K562 (cell line): ENCODE results near the gene ARHGAP22. TPM values are rescaled to one million over a fixed set of nuclear protein-coding genes. Genes with fewer than 3 reads are reported as not detected.

ENCODE experiments used
- ATAC-seq: fragments of 200-7000 bp; cut with Tn5 transposase; 3 replicates; pipeline ENCODE4 v1.9.1; 2020; ENCODE audit warnings: moderate library complexity
- BruUV-seq: library from RNA; stranded (reverse); fragments of 400-500 nt; replicated peaks from 2 replicates; lab custom pipeline; 2021; lab: Mats Ljungman, UMichigan
- CTCF ChIA-PET: fragments of 300-600 bp; formaldehyde crosslinking; extraction: SDS; loops from one replicate; lab custom pipeline; 2021; ENCODE audit warnings: low intra/inter-chr PET ratio; lab: Yijun Ruan, JAX
- POLR2A ChIA-PET: fragments of 300-600, 350-650 bp; sonication (Branson Sonifier 250); formaldehyde crosslinking; extraction: SDS; loops from one replicate; lab custom pipeline; 2021; ENCODE audit warnings: antibody characterized with exemption, inconsistent platforms; lab: Yijun Ruan, JAX
- DNase-seq, 4 experiments: peaks; one replicate each; pipeline versions ENCODE4 v3.0.0 to v3.0.0-alpha.2; 2011 to 2018; ENCODE audit warnings: low spot score in 3 of 4, mixed read lengths in 3 of 4; ENCODE audit errors: extremely low read depth in 1 of 4
- FAIRE-seq: peaks from 2 replicates; lab custom pipeline; 2011; peaks lifted over from hg19 to GRCh38; lab: Jason Lieb, UNC
- H2AFZ ChIP-seq: 2 replicates; pipeline ENCODE4 v1.6.0; 2011; ENCODE audit warnings: low read depth, low read length, control low read depth, inconsistent platforms
- H3K27ac ChIP-seq: fragments of 200-600 bp; 3 replicates; pipeline ENCODE4 v1.8.0; 2011; ENCODE audit warnings: low read depth, mild to moderate bottlenecking, control low read depth, inconsistent platforms, low read length, moderate library complexity, mixed read lengths; ENCODE audit errors: extremely low read depth
- H3K27me3 ChIP-seq, 2 experiments: fragments of 300-600 bp in 1 of 2; 2 replicates in 1 of 2; 3 replicates in 1 of 2; pipeline versions ENCODE4 v1.6.0 to v1.8.0; 2011; ENCODE audit warnings: inconsistent platforms in 2 of 2, low read length in 2 of 2, mild to moderate bottlenecking in 1 of 2, mixed read lengths in 1 of 2, moderate library complexity in 1 of 2; ENCODE audit not compliant: control insufficient read depth in 2 of 2, insufficient read depth in 2 of 2
- H3K36me3 ChIP-seq: fragments of 300-600 bp; 3 replicates; pipeline ENCODE4 v1.8.0; 2011; ENCODE audit warnings: mild to moderate bottlenecking, low read length, inconsistent platforms; ENCODE audit not compliant: control insufficient read depth, insufficient read depth
- H3K4me1 ChIP-seq, 2 experiments: fragments of 200-600 bp in 1 of 2; replicated peaks in 1 of 2; 2 replicates in 1 of 2; 3 replicates in 1 of 2; pipeline versions ENCODE4 v1.5.1 to v1.8.0; 2011; ENCODE audit warnings: inconsistent platforms in 2 of 2, low read length in 2 of 2, mild to moderate bottlenecking in 1 of 2, mixed read lengths in 1 of 2, moderate library complexity in 1 of 2; ENCODE audit not compliant: control insufficient read depth in 2 of 2, insufficient read depth in 2 of 2
- H3K4me2 ChIP-seq: 2 replicates; pipeline ENCODE4 v1.6.1; 2011; ENCODE audit warnings: low read length, control low read depth, inconsistent platforms, mixed read lengths; ENCODE audit not compliant: insufficient read depth
- H3K4me3 ChIP-seq: fragments of 200-600 bp; sonication (generic), shearing (Covaris generic); 2 replicates; pipeline ENCODE4 v1.5.1; 2016; ENCODE audit warnings: control low read depth, inconsistent platforms
- H3K79me2 ChIP-seq: fragments of 200-600 bp; 3 replicates; pipeline ENCODE4 v1.8.0; 2011; ENCODE audit warnings: low read length, inconsistent platforms; ENCODE audit not compliant: control insufficient read depth, insufficient read depth
- H3K9ac ChIP-seq, 2 experiments: 2 replicates each; pipeline versions ENCODE4 v1.6.0 to v1.6.1; 2011; ENCODE audit warnings: low read depth in 2 of 2, low read length in 2 of 2, control low read depth in 1 of 2, inconsistent platforms in 1 of 2, mild to moderate bottlenecking in 1 of 2, mixed read lengths in 1 of 2; ENCODE audit not compliant: insufficient read depth in 1 of 2
- H3K9me1 ChIP-seq: one replicate; pipeline ENCODE4 v1.6.0; 2011; ENCODE audit warnings: inconsistent platforms, mild to moderate bottlenecking, low read length, moderate library complexity; ENCODE audit not compliant: control insufficient read depth, insufficient read depth
- H3K9me3 ChIP-seq: replicated peaks from 2 replicates; pipeline ENCODE4 v1.5.1; 2011; ENCODE audit warnings: low read depth, low read length, inconsistent platforms; ENCODE audit not compliant: control insufficient read depth, insufficient read depth
- H4K20me1 ChIP-seq: replicated peaks from 2 replicates; pipeline ENCODE4 v1.6.1; 2011; ENCODE audit warnings: low read length, inconsistent platforms, mixed read lengths; ENCODE audit not compliant: control insufficient read depth, insufficient read depth
- ARID1B ChIP-seq: fragments of 450-650 bp; IDR thresholded peaks from 2 replicates; pipeline ENCODE4 v1.6.1; 2016; ENCODE audit warnings: antibody characterized with exemption, mild to moderate bottlenecking, inconsistent platforms
- CBFA2T3 ChIP-seq: fragments of 450-650 bp; IDR thresholded peaks from 2 replicates; pipeline ENCODE4 v1.6.1; 2017
- DMBX1 ChIP-seq: fragments of 250-450 bp; sonication (Bioruptor Pico); IDR thresholded peaks from 2 replicates; pipeline ENCODE4 v1.8.0; 2022; ENCODE audit warnings: inconsistent platforms, mild to moderate bottlenecking, moderate library complexity, borderline replicate concordance
- KLF10 ChIP-seq: fragments of 250-450 bp; sonication (Bioruptor Pico); IDR thresholded peaks from 2 replicates; pipeline ENCODE4 v1.6.1; 2021; ENCODE audit warnings: matching md5 sums
- NFIC ChIP-seq: fragments of 450-650 bp; IDR thresholded peaks from 2 replicates; pipeline ENCODE4 v1.6.1; 2017; ENCODE audit warnings: mild to moderate bottlenecking, inconsistent platforms
- POLR2B ChIP-seq: fragments of 450-650 bp; IDR thresholded peaks from 2 replicates; pipeline ENCODE4 v1.6.1; 2018; ENCODE audit warnings: low read depth; ENCODE audit not compliant: partially characterized antibody
- TCF7 ChIP-seq: sonication (generic); IDR thresholded peaks from 2 replicates; pipeline ENCODE4 v1.6.1; 2016; ENCODE audit warnings: antibody characterized with exemption, borderline replicate concordance
- ZNF121 ChIP-seq: sonication (generic); formaldehyde crosslinking; conservative IDR thresholded peaks from 2 replicates; pipeline ENCODE4 v1.8.0; 2022; ENCODE audit warnings: missing genetic modification reagents
- ZNF311 ChIP-seq: fragments of 250-450 bp; sonication (Bioruptor Pico); IDR thresholded peaks from 2 replicates; pipeline ENCODE4 v1.4.0; 2020; ENCODE audit warnings: mild to moderate bottlenecking, moderate library complexity
- WGBS: fragments of 100-300 bp; shearing (Covaris generic); methylation state at CpG from one replicate; pipeline ENCODE4 v1.1.6; 2016; ENCODE audit warnings: low coverage, mixed read lengths; ENCODE audit not compliant: insufficient coverage; ENCODE audit errors: missing lambda C conversion rate; 5-methylcytosine and 5-hydroxymethylcytosine counted together
- in situ Hi-C: fragments of 300-500 bp; cut with MboI; formaldehyde crosslinking; loops from 4 replicates; pipeline ENCODE4 v1.15.0; 2018; ENCODE audit warnings: inconsistent platforms, mixed read lengths
- intact Hi-C: fragments of 100-400 bp; cut with micrococcal nuclease; formaldehyde crosslinking; loops from 2 replicates; pipeline ENCODE4 v1.14.2; 2022
- polyA plus RNA-seq, 8 experiments: library from polyadenylated mRNA; depleted of rRNA in 4 of 8; stranded (reverse) in 5 of 8; unstranded in 3 of 8; fragments of >200 nt; fragmentation: Nextera tagmentation in 2 of 8; fragmentation: Illumina TruSeq in 1 of 8; extraction: Ambion mirVana in 2 of 8; extraction: Trizol in 1 of 8; gene quantifications; 2 replicates each; pipeline versions ENCODE4 v1.2.1 to v1.2.3, GENCODE V29; 2011 to 2014; ENCODE audit warnings: inconsistent platforms in 1 of 8, missing spikeins in 1 of 8
- total RNA-seq, 7 experiments: library from RNA; depleted of rRNA in 6 of 7; stranded (reverse); fragments of >200 nt in 6 of 7; fragmentation: Illumina TruSeq in 2 of 7; extraction: Trizol in 2 of 7; gene quantifications; 2 replicates each; pipeline versions ENCODE4 v1.2.1 to v1.2.3, GENCODE V29; 2011 to 2021; ENCODE audit warnings: low replicate concordance in 1 of 7

Gene ARHGAP22
- total and polyA plus RNA-seq, 9 of the 15 experiments (the other 6 are each of a cell fraction or from before 2014, with no cell fraction given): 1.3 to 28.1 (median 12.7) TPM

- TF ChIP-seq POLR2B (no peak), KLF10 (CRISPR knock-in tag) (no peak), CBFA2T3 (peak; percentile 9; the same call in 1 of the 2 replicates), NFIC (peak; percentile 84), ARID1B (no peak), ZNF311 (CRISPR knock-in tag) (peak; percentile 24; the same call in 1 of the 2 replicates), TCF7 (no peak), DMBX1 (CRISPR knock-in tag) (peak; percentile 38; the same call in 1 of the 2 replicates), ZNF121 (CRISPR knock-in tag) (no peak)
- Histone ChIP-seq H3K27me3 (no peaks in the 10 kb centered on the region), H3K36me3 (peaks cover 4% of the 10 kb centered on the region; the same call in 1 of the 3 replicates), H3K79me2 (peaks cover 81% of the 10 kb centered on the region), H3K4me2 (no peak overlapping the region), H3K9ac (peak overlapping the region in 1 of 2 experiments; percentile 45; a peak in 2 of 4 replicates), H3K4me1 (peaks cover 45 to 50% of the 10 kb centered on the region in 2 experiments), H3K27ac (no peak overlapping the region), H3K4me3 (no peak overlapping the region), H2AFZ (no peak overlapping the region), H3K9me1 (no peaks in the 10 kb centered on the region), H3K9me3 (no peaks in the 10 kb centered on the region), H4K20me1 (no peaks in the 10 kb centered on the region)
- WGBS: 54% methylated on average over 4 of the region's 4 CpGs
- CTCF ChIA-PET: interaction anchor here (0.7 to 4.1 kb wide), 3 partner anchors 60 to 139 kb away, joined by 3 to 77 read pairs (median 63); no protein-coding TSS in a partner anchor
- POLR2A ChIA-PET: interaction anchor here (0.6 kb wide), 1 partner anchor 198 kb away, joined by 4 read pairs; no protein-coding TSS in a partner anchor
- BruUV-seq: no TSS peak
- FAIRE-seq: no peak
- ATAC-seq: no peak
- intact Hi-C loops (no loop called here), in situ Hi-C loops (loop anchor here (5.0 kb wide), 1 partner anchor 57 kb away; no protein-coding TSS in a partner anchor)
- peak in 3 of 4 experiments; percentile 47 to 61 (median 54) for DNase-seq
Observed at GRCh38 chr10:48504141-48504885, 100.6 kb downstream of the ARHGAP22 start.
